ENCODE data around the gene APOO. TPM values are rescaled to one million over a fixed set of nuclear protein-coding genes. Genes with fewer than 3 reads are reported as not detected.
A peak's percentile ranks its signal among the peaks of the same experiment; 100 is the strongest.
"Not testable (repeated sequence)": the region's sequence is repeated elsewhere in the genome, so short reads cannot be mapped to it uniquely, and the experiment has no call there.

APOO gene
- total RNA-seq, 1 experiment from 2014 or later: 34.5 TPM

DNA sequence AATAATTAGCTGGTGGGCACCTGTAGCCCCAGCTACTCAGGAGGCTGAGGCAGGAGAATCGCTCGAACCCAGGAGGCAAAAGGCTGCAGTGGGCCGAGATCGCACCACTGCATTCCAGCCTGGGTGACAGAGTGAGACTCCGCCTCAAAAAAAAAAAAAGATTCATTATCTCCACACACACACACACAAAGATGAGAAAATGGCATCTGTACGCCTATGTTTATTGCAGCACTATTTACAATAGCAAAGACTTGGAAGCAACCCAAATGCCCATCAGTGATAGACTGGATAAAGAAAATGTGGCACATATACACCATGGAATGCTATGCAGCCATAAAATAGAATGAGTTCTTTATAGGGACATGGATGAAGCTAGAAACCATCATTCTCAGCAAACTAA is 12.7 kb downstream of the APOO start:
- H3K27ac ChIP-seq (ENCODE audit: low read depth, low read length); DNase-seq (ENCODE audit: low read depth, low spot score); POLR2A ChIA-PET; RAD21 ChIA-PET (ENCODE audit: low non-redundant PET in 1 of 2, low total read pairs in 2 of 2, uncharacterized antibody in 2 of 2, unreplicated experiment in 2 of 2); H4K20me1 ChIP-seq (ENCODE audit: insufficient read depth); H2AFZ ChIP-seq (ENCODE audit: low read depth, low read length, poor library complexity, severe bottlenecking); H3K36me3 ChIP-seq (ENCODE audit: control insufficient read depth in 1 of 2, insufficient read depth in 2 of 2, low read length in 2 of 2); intact Hi-C loops (cut with micrococcal nuclease); H3K9me3 ChIP-seq (ENCODE audit: control insufficient read depth in 1 of 2, insufficient read depth in 1 of 2, low read depth in 1 of 2, low read length in 2 of 2); H3K9me2 ChIP-seq (ENCODE audit: insufficient read depth); ATAC-seq; BruUV-seq (replicated peaks); H3K4me3 ChIP-seq (replicated peaks in 1 of 2; ENCODE audit: low read depth in 1 of 2, low read length in 2 of 2); H3K27me3 ChIP-seq (ENCODE audit: insufficient read depth, low read length); H3K79me2 ChIP-seq (ENCODE audit: insufficient read depth, low read length); H3K9ac ChIP-seq (ENCODE audit: low read length); CTCF ChIA-PET; H3K4me2 ChIP-seq (ENCODE audit: low read length): not testable (repeated sequence)
- H3K4me1 ChIP-seq (ENCODE audit: control insufficient read depth in 1 of 2, insufficient read depth in 2 of 2, low read length in 2 of 2): peaks cover 47 to 48% of the 10 kb centered on the region in 2 experiments

DNA sequence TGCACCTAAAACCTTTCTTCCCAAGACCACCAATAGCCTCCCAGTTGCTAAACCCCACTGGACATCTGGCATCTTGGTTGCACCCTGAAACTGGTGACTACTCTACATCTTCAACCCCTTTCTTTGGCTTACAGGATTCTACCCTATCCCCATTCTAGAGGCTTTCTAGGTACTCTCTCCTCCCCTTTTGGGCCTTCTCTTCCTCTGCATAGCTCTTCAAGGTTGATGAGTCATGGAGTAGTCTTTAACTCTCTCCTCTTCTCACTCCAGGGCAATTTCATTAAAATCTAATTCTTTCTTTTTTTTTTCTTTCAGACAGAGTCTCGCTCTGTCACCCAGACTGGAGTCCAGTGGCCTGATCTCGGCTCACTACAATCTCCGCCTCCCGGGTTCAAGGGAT is 16.8 kb downstream of the APOO start:
- Histone ChIP-seq H3K27me3 (ENCODE audit: insufficient read depth, low read length) (no peaks in the 10 kb centered on the region), H3K9me3 (ENCODE audit: control insufficient read depth in 1 of 2, insufficient read depth in 1 of 2, low read depth in 1 of 2, low read length in 2 of 2) (no peaks in the 10 kb centered on the region), H2AFZ (ENCODE audit: low read depth, low read length, poor library complexity, severe bottlenecking) (no peak overlapping the region), H3K4me3 (replicated peaks in 1 of 2; ENCODE audit: low read depth in 1 of 2, low read length in 2 of 2) (no peak overlapping the region), H3K4me1 (ENCODE audit: control insufficient read depth in 1 of 2, insufficient read depth in 2 of 2, low read length in 2 of 2) (peaks cover 38 to 50% of the 10 kb centered on the region in 2 experiments), H3K79me2 (ENCODE audit: insufficient read depth, low read length) (no peaks in the 10 kb centered on the region), H3K36me3 (ENCODE audit: control insufficient read depth in 1 of 2, insufficient read depth in 2 of 2, low read length in 2 of 2) (no peaks in the 10 kb centered on the region), H3K9me2 (ENCODE audit: insufficient read depth) (no peaks in the 10 kb centered on the region), H3K27ac (ENCODE audit: low read depth, low read length) (peak overlapping the region; percentile 74; the same call in 1 of the 2 replicates), H3K4me2 (ENCODE audit: low read length) (peak overlapping the region; percentile 17; the same call in 1 of the 2 replicates), H3K9ac (ENCODE audit: low read length) (no peak overlapping the region), H4K20me1 (ENCODE audit: insufficient read depth) (no peaks in the 10 kb centered on the region)
- ChIA-PET RAD21 (ENCODE audit: low non-redundant PET in 1 of 2, low total read pairs in 2 of 2, uncharacterized antibody in 2 of 2, unreplicated experiment in 2 of 2) (no interaction called here), CTCF (no interaction called here), POLR2A (interaction anchor here (0.7 to 1.0 kb wide), 2 partner anchors 107 to 108 kb away, joined by 3 to 4 read pairs; partner anchors contain the start of gene SAT1)
- no TSS peak for BruUV-seq (replicated peaks)
- intact Hi-C loops (cut with micrococcal nuclease): no loop called here
- ATAC-seq: no peak
- DNase-seq (ENCODE audit: low read depth, low spot score): no peak
- TF ChIP-seq, protein P1, sequence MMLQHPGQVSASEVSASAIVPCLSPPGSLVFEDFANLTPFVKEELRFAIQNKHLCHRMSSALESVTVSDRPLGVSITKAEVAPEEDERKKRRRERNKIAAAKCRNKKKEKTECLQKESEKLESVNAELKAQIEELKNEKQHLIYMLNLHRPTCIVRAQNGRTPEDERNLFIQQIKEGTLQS (IDR thresholded peaks at IDR 0.05): no peak
- TF ChIP-seq, protein P2, sequence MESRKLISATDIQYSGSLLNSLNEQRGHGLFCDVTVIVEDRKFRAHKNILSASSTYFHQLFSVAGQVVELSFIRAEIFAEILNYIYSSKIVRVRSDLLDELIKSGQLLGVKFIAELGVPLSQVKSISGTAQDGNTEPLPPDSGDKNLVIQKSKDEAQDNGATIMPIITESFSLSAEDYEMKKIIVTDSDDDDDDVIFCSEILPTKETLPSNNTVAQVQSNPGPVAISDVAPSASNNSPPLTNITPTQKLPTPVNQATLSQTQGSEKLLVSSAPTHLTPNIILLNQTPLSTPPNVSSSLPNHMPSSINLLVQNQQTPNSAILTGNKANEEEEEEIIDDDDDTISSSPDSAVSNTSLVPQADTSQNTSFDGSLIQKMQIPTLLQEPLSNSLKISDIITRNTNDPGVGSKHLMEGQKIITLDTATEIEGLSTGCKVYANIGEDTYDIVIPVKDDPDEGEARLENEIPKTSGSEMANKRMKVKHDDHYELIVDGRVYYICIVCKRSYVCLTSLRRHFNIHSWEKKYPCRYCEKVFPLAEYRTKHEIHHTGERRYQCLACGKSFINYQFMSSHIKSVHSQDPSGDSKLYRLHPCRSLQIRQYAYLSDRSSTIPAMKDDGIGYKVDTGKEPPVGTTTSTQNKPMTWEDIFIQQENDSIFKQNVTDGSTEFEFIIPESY (IDR thresholded peaks at IDR 0.05; ENCODE audit: extremely low read depth, insufficient replicate concordance, low read length): no peak
- TF ChIP-seq, protein P3, sequence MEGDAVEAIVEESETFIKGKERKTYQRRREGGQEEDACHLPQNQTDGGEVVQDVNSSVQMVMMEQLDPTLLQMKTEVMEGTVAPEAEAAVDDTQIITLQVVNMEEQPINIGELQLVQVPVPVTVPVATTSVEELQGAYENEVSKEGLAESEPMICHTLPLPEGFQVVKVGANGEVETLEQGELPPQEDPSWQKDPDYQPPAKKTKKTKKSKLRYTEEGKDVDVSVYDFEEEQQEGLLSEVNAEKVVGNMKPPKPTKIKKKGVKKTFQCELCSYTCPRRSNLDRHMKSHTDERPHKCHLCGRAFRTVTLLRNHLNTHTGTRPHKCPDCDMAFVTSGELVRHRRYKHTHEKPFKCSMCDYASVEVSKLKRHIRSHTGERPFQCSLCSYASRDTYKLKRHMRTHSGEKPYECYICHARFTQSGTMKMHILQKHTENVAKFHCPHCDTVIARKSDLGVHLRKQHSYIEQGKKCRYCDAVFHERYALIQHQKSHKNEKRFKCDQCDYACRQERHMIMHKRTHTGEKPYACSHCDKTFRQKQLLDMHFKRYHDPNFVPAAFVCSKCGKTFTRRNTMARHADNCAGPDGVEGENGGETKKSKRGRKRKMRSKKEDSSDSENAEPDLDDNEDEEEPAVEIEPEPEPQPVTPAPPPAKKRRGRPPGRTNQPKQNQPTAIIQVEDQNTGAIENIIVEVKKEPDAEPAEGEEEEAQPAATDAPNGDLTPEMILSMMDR (IDR thresholded peaks at IDR 0.05 in 2 of 3, conservative IDR thresholded peaks at IDR 0.05 in 1 of 3; ENCODE audit: borderline replicate concordance in 1 of 3, insufficient read depth in 1 of 3, low read depth in 2 of 3, low read length in 2 of 3): no peak
- no peak for TF ChIP-seq CBX3 (IDR thresholded peaks at IDR 0.05; ENCODE audit: low read depth)
- no peak for TF ChIP-seq EGR1 (IDR thresholded peaks at IDR 0.05; ENCODE audit: low read depth)
- no peak for TF ChIP-seq SP1 (IDR thresholded peaks at IDR 0.05; ENCODE audit: low read depth)
- no peak for TF ChIP-seq POLR2A (IDR thresholded peaks at IDR 0.05; ENCODE audit: borderline replicate concordance, extremely low read depth, insufficient read depth, insufficient read length)
- TF ChIP-seq ELF1 (IDR thresholded peaks at IDR 0.05; ENCODE audit: borderline replicate concordance, low read depth): no peak
- TF ChIP-seq EZH2phosphoT487 (IDR thresholded peaks at IDR 0.05; ENCODE audit: borderline replicate concordance): no peak
- TF ChIP-seq CEBPB (IDR thresholded peaks at IDR 0.05; ENCODE audit: low read depth): no peak
- TF ChIP-seq SRF (IDR thresholded peaks at IDR 0.05; ENCODE audit: low read depth): no peak
- no peak for TF ChIP-seq TCF7L2 (IDR thresholded peaks at IDR 0.05; ENCODE audit: borderline replicate concordance, extremely low read depth, insufficient read depth, insufficient read length)
- no peak for TF ChIP-seq JUND (IDR thresholded peaks at IDR 0.05)
- no peak for TF ChIP-seq SIN3A (IDR thresholded peaks at IDR 0.05; ENCODE audit: low read depth)
- TF ChIP-seq, protein P4, sequence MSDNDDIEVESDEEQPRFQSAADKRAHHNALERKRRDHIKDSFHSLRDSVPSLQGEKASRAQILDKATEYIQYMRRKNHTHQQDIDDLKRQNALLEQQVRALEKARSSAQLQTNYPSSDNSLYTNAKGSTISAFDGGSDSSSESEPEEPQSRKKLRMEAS (IDR thresholded peaks at IDR 0.05): no peak
- no peak for TF ChIP-seq ZNF274 (IDR thresholded peaks at IDR 0.05; ENCODE audit: low read depth, low read length)
- TF ChIP-seq RAD21 (IDR thresholded peaks at IDR 0.05; ENCODE audit: low read depth): no peak

All from HCT116 (cell line).